DND-41 (cell line): ENCODE results near the gene CPNE5.

Experiments
- ATAC-seq: fragments of 200-7000 bp; cut with Tn5 transposase; 3 replicates; pipeline ENCODE4 v1.9.1; 2021; ENCODE audit warnings: low read depth; ENCODE audit not compliant: insufficient read depth
- DNase-seq: peaks from one replicate; pipeline ENCODE4 v3.0.0-alpha.2; 2020
- H2AFZ ChIP-seq: 2 replicates; pipeline ENCODE4 v1.6.0; 2012; ENCODE audit warnings: low read depth, low read length
- H3K27ac ChIP-seq: 2 replicates; pipeline ENCODE4 v1.5.1; 2012; ENCODE audit warnings: low read length, inconsistent platforms
- H3K27me3 ChIP-seq: fragments of 200-600 bp; sonication (generic); 2 replicates; pipeline ENCODE4 v1.6.0; 2012; ENCODE audit warnings: low read length, mild to moderate bottlenecking, inconsistent platforms; ENCODE audit not compliant: insufficient read depth, poor library complexity
- H3K36me3 ChIP-seq: 2 replicates; pipeline ENCODE4 v1.5.1; 2012; ENCODE audit warnings: low read length, inconsistent platforms; ENCODE audit not compliant: insufficient read depth
- H3K4me1 ChIP-seq: 2 replicates; pipeline ENCODE4 v1.5.1; 2012; ENCODE audit warnings: mild to moderate bottlenecking, low read length; ENCODE audit not compliant: insufficient read depth
- H3K4me2 ChIP-seq: 2 replicates; pipeline ENCODE4 v1.6.0; 2012; ENCODE audit warnings: mild to moderate bottlenecking, moderate library complexity, low read length, inconsistent platforms; ENCODE audit not compliant: insufficient read depth
- H3K4me3 ChIP-seq, 2 experiments: fragments of 200-600 bp in 1 of 2; shearing (Covaris generic) in 1 of 2; 2 replicates each; pipeline ENCODE4 v1.5.1; 2012 to 2016; ENCODE audit warnings: inconsistent platforms in 2 of 2, low read length in 2 of 2, mild to moderate bottlenecking in 2 of 2, low read depth in 1 of 2, moderate library complexity in 1 of 2
- H3K79me2 ChIP-seq: 2 replicates; pipeline ENCODE4 v1.6.0; 2012; ENCODE audit warnings: low read length, inconsistent platforms; ENCODE audit not compliant: insufficient read depth
- H3K9ac ChIP-seq: 2 replicates; pipeline ENCODE4 v1.6.0; 2012; ENCODE audit warnings: low read depth, mild to moderate bottlenecking, inconsistent platforms, low read length, moderate library complexity
- H3K9me3 ChIP-seq: 2 replicates; pipeline ENCODE4 v1.5.1; 2012; ENCODE audit warnings: low read length, moderate library complexity, mild to moderate bottlenecking, inconsistent platforms; ENCODE audit not compliant: insufficient read depth, severe bottlenecking
- H4K20me1 ChIP-seq: 2 replicates; pipeline ENCODE4 v1.6.0; 2012; ENCODE audit warnings: low read length; ENCODE audit not compliant: insufficient read depth
- CTCF ChIP-seq: IDR thresholded peaks from 2 replicates; pipeline ENCODE4 v1.5.1; 2012; ENCODE audit warnings: borderline replicate concordance, low read length, moderate library complexity, mild to moderate bottlenecking; ENCODE audit not compliant: poor library complexity, severe bottlenecking; ENCODE audit errors: extremely low read depth
- EZH2 ChIP-seq: IDR thresholded peaks from 3 replicates; pipeline ENCODE4 v1.6.1; 2012; ENCODE audit warnings: borderline replicate concordance, low read depth, mild to moderate bottlenecking, moderate library complexity, low read length, inconsistent platforms; ENCODE audit not compliant: severe bottlenecking

Gene CPNE5

GRCh38 chr6:36691612-36692011 lies 147.6 kb downstream of the CPNE5 start:
- H3K27ac ChIP-seq = no peak overlapping the region
- no peaks in the 10 kb centered on the region for H4K20me1 ChIP-seq
- H3K9me3 ChIP-seq = no peaks in the 10 kb centered on the region
- TF ChIP-seq EZH2 (no peak), CTCF (no peak)
- H2AFZ ChIP-seq = no peak overlapping the region
- DNase-seq (no peak), ATAC-seq (no peak)
- peaks cover 6% of the 10 kb centered on the region; the same call in 1 of the 2 replicates for H3K4me1 ChIP-seq
- no peaks in the 10 kb centered on the region for H3K27me3 ChIP-seq
- no peak overlapping the region for H3K4me3 ChIP-seq
- no peak overlapping the region for H3K4me2 ChIP-seq
- H3K79me2 ChIP-seq = no peaks in the 10 kb centered on the region
- H3K9ac ChIP-seq = no peak overlapping the region
- peaks cover 4% of the 10 kb centered on the region; the same call in 1 of the 2 replicates for H3K36me3 ChIP-seq

GRCh38 chr6:36691011-36691410 lies 148.2 kb downstream of the CPNE5 start:
- peaks cover 6% of the 10 kb centered on the region; the same call in 1 of the 2 replicates for H3K4me1 ChIP-seq
- no peak overlapping the region for H3K9ac ChIP-seq
- H3K27ac ChIP-seq = no peak overlapping the region

More at GRCh38 chr6:36691011-36691410, 148.2 kb downstream of the CPNE5 start:
- DNase-seq = no peak
- no peak for TF ChIP-seq EZH2
- no peak for TF ChIP-seq CTCF
- no peaks in the 10 kb centered on the region for H3K79me2 ChIP-seq
- H3K4me3 ChIP-seq = no peak overlapping the region
- H3K27me3 ChIP-seq = no peaks in the 10 kb centered on the region
- H2AFZ ChIP-seq = no peak overlapping the region
- H4K20me1 ChIP-seq = no peaks in the 10 kb centered on the region
- no peaks in the 10 kb centered on the region for H3K9me3 ChIP-seq
- H3K36me3 ChIP-seq = peaks cover 10% of the 10 kb centered on the region; the same call in 1 of the 2 replicates
- ATAC-seq = no peak
- no peak overlapping the region for H3K4me2 ChIP-seq
